GM15510 (cell line): ENCODE measurements around the gene AP1M1.

Experiments used
- POLR2A ChIP-seq: IDR thresholded peaks from 3 replicates; pipeline ENCODE4 v1.6.1; 2011; ENCODE audit warnings: borderline replicate concordance; ENCODE audit not compliant: insufficient read length; ENCODE audit errors: extremely low read depth

The AP1M1 gene

GRCh38 chr19:16232127-16232526 is 34.4 kb downstream of the AP1M1 start:
- TF ChIP-seq POLR2A = no peak

DNA sequence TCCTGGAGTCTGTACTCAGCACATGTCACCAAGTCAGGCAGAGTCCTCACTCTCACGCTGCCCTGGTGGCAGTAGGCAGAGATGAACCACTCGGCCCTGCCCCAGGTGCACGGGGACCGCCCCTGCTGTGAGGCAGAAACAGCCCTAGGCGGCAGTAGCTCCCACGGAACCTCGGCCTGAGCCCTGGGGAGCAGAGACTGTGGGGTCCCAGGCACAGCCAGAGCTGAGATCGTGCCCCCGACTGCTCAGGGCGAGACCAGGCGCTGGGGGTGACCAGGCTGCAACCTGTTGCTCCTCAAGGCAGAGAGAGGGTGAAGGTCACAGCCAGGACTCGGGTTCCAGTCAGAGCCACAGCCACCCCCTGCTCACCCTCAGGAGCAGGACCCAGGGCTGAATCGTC is 34.9 kb downstream of the AP1M1 start:
- no peak for TF ChIP-seq POLR2A

- TF ChIP-seq POLR2A = no peak
These were observed 35.5 kb downstream of the AP1M1 start for GRCh38 chr19:16233081-16233776.

GRCh38 chr19:16233836-16234551 is 36.3 kb downstream of the AP1M1 start:
- TF ChIP-seq POLR2A = no peak

DNA sequence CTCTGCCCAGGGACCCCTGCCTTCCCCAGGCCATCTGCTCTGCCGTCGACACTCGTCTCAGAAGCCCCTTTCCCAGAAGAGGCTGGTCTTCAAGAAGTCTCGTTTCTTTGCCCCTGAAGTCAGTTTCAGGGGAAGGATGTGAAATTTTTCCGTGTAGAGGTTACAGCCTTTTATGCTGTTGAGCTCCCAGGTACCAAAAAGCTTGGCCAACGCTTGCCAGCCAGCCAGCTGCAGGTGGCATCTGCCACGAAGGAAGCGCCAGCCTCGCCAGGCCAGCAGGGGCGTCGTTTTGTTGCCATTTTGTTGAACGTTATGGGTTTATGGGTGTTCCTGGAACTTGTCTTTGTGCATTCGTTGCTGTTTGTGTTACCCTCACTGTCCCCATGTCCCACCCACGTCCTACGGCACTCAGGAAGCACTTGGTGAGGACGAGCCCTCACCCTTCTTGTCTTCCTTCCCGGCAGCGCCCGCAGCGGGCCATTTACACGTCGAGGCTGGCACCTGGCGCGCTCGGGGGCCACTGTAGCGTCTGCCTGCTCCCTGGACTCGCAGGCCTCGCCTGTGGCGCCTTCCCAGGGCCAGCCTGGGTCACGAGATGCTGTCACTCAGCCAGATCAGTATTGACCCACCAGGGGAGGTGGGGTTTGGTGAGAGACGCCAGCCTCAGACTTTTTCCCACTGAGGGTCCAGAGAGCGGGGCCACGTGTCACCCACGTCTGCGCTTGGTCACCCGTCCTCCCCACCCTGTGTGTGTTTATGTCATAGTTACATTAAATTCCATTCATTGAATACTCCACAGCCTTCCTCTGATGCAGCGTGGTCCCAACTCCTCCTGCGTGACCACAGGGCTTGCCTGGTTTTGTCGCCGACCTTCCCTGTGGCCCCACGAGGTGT is 37.1 kb downstream of the AP1M1 start:
- TF ChIP-seq POLR2A = no peak

DNA sequence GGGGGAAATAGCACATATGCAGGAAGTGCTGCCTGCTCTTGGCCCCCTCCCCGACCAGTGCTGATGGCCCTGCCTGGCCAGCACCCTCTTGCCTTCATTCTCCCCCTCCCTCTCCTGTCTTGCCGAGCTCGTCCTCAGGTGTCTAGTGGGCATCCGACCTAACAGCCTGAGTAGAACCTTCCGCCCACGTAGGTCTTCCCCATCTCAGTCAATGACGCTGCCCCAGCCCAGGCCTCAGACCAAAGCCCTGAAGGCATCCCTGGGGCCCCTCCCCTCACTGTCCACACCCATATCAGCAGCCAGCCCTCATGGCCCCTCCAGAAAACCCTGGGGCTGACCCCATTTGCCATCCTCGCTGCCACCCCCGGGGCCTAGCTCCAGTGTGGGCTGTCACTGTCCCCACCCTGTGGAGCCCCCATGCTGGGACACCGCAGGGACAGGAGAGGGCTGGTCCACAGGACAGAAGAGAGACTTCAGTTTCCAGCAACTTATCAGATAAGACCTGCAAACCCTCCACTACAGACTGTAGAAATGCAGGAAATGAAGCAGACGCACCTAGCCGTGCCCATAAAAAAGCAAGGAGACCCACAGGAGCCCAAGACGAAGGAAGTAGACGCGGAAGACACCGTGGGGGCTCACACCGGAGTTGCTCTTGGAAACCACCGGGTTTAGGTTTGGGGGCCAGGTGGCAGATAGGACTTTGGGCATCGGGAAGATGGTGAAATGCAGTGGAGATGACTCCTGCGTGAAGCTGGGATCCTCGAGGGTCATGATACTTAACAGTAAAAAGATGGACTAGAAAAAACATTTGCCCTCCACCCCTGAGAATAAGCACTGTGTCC is 38.3 kb downstream of the AP1M1 start:
- TF ChIP-seq POLR2A = no peak

GRCh38 chr19:16244091-16244490 is 46.4 kb downstream of the AP1M1 start:
- TF ChIP-seq POLR2A = no peak

- TF ChIP-seq POLR2A = no peak
These were observed 49.9 kb downstream of the AP1M1 start for GRCh38 chr19:16247353-16248182.

GRCh38 chr19:16248380-16249023 is 50.8 kb downstream of the AP1M1 start:
- TF ChIP-seq POLR2A = no peak

DNA sequence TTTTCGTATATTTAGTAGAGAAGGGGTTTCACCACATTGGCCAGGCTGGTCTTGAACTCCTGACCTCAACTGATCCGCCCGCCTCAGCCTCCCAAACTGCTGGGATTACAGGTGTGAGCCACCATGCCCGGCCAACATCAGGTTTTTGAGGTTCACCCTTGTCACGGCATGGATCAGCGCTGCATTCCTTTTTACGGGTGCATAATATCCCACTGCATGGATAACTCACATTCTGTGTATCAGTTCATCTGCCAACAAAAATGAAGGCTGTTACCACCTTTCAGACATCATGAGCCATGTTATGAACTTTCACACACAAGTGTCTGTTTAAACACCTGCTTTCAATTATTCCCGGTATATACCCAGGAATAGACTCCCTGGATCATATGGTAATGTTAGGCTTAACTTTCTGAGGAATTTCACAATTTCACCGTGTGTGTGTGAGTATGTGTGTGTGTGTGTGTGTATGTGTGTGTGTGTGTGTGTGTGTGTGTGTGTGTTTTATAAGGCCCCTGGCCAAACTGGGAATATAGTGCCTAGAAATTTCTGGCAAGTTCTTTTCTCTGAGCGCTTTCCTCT is 52.2 kb downstream of the AP1M1 start:
- TF ChIP-seq POLR2A = no peak

GRCh38 chr19:16252459-16253205 is 54.9 kb downstream of the AP1M1 start:
- TF ChIP-seq POLR2A = no peak

GRCh38 chr19:16254851-16255408 is 57.2 kb downstream of the AP1M1 start:
- no peak for TF ChIP-seq POLR2A

- TF ChIP-seq POLR2A = no peak
These were observed 59.8 kb downstream of the AP1M1 start for GRCh38 chr19:16257509-16258002.
